AG04450 (cell line): Measurements from ENCODE around the gene GNG13. TPM values are rescaled to one million over a fixed set of nuclear protein-coding genes. Genes with fewer than 3 reads are reported as not detected.

ENCODE experiments used
- CTCF ChIA-PET: fragments of 300-600, 350-600 bp; formaldehyde crosslinking; extraction: SDS; loops from one replicate; lab custom pipeline; 2022; ENCODE audit warnings: antibody characterized with exemption, inconsistent platforms; lab: Charles Lee
- POLR2A ChIA-PET: fragments of 350-600 bp; formaldehyde crosslinking; extraction: SDS; loops from one replicate; lab custom pipeline; 2021; ENCODE audit warnings: antibody characterized with exemption, inconsistent platforms; lab: Yijun Ruan, JAX
- DNase-seq: peaks from one replicate; pipeline ENCODE4 v3.0.0-alpha.2; 2011; ENCODE audit warnings: low read depth, low spot score
- H3K27ac ChIP-seq: one replicate; pipeline ENCODE4 v1.5.1; 2012; ENCODE audit warnings: low read depth, low read length, control low read depth
- H3K27me3 ChIP-seq: one replicate; pipeline ENCODE4 v1.6.0; 2012; ENCODE audit warnings: low read length; ENCODE audit not compliant: control insufficient read depth, insufficient read depth
- H3K4me3 ChIP-seq: 2 replicates; pipeline ENCODE4 v1.5.1; 2011; ENCODE audit warnings: mild to moderate bottlenecking, low read depth, low read length, control low read depth
- H3K9me3 ChIP-seq: 2 replicates; pipeline ENCODE4 v1.5.1; 2012; ENCODE audit warnings: low read length; ENCODE audit not compliant: control insufficient read depth, insufficient read depth
- CTCF ChIP-seq: IDR thresholded peaks from 2 replicates; pipeline ENCODE4 v1.5.1; 2011; ENCODE audit warnings: low read depth, low read length, control low read depth, inconsistent platforms
- polyA plus RNA-seq: library from polyadenylated mRNA; depleted of rRNA; stranded (reverse); fragments of >200 nt; gene quantifications from 2 replicates; pipeline ENCODE4 v1.2.3, GENCODE V29; 2011

GNG13 gene
- polyA plus RNA-seq, 1 experiment = not detected

GRCh38 chr16:818132-818531, 17.6 kb upstream of the GNG13 start:
- H3K4me3 ChIP-seq = no peak overlapping the region
- no peak for DNase-seq
- ChIA-PET POLR2A (no interaction called here), CTCF (no interaction called here)
- peaks cover 18% of the 10 kb centered on the region for H3K27me3 ChIP-seq
- peaks cover 15% of the 10 kb centered on the region; the same call in 1 of the 2 replicates for H3K9me3 ChIP-seq
- no peak overlapping the region for H3K27ac ChIP-seq
- TF ChIP-seq CTCF = no peak

GRCh38 chr16:817001-817906, 16.7 kb upstream of the GNG13 start:
- Histone ChIP-seq H3K27ac (no peak overlapping the region), H3K27me3 (peaks cover 19% of the 10 kb centered on the region), H3K9me3 (peaks cover 9% of the 10 kb centered on the region; the same call in 1 of the 2 replicates), H3K4me3 (no peak overlapping the region)
- CTCF ChIA-PET = no interaction called here
- POLR2A ChIA-PET = no interaction called here
- TF ChIP-seq CTCF = no peak
- DNase-seq = no peak

- DNase-seq = no peak
- no peak for TF ChIP-seq CTCF
- Histone ChIP-seq H3K4me3 (no peak overlapping the region), H3K27me3 (peaks cover 19% of the 10 kb centered on the region), H3K9me3 (peaks cover 16% of the 10 kb centered on the region; the same call in 1 of the 2 replicates), H3K27ac (no peak overlapping the region)
- CTCF ChIA-PET = interaction anchor here (1.2 to 2.1 kb wide), 2 partner anchors 239 to 242 kb away, joined by 4 to 11 read pairs; no protein-coding TSS in a partner anchor
- POLR2A ChIA-PET = no interaction called here
Observed at GRCh38 chr16:815861-816260, 15.3 kb upstream of the GNG13 start.

- Histone ChIP-seq H3K4me3 (no peak overlapping the region), H3K9me3 (peaks cover 16% of the 10 kb centered on the region; the same call in 1 of the 2 replicates), H3K27ac (peak overlapping the region; percentile 11), H3K27me3 (peaks cover 19% of the 10 kb centered on the region)
- peak; percentile 26 for DNase-seq
- TF ChIP-seq CTCF = no peak
- ChIA-PET POLR2A (no interaction called here), CTCF (interaction anchor here (0.7 to 2.1 kb wide), 3 partner anchors 99 to 242 kb away, joined by 3 to 11 read pairs (median 4); no protein-coding TSS in a partner anchor)
Observed at GRCh38 chr16:814974-815373, 14.4 kb upstream of the GNG13 start.

GRCh38 chr16:813916-814412, 13.4 kb upstream of the GNG13 start:
- H3K27ac ChIP-seq = no peak overlapping the region
- H3K4me3 ChIP-seq = no peak overlapping the region
- peaks cover 19% of the 10 kb centered on the region for H3K27me3 ChIP-seq
- ChIA-PET POLR2A (no interaction called here), CTCF (interaction anchor here (0.8 to 2.1 kb wide), 2 partner anchors 241 to 243 kb away, joined by 3 to 11 read pairs; no protein-coding TSS in a partner anchor)
- DNase-seq = no peak
- no peak for TF ChIP-seq CTCF
- H3K9me3 ChIP-seq = peaks cover 22% of the 10 kb centered on the region
